HG02642 (cell line): Measurements from ENCODE around the gene SIL1.
"Not testable (repeated sequence)": the region's sequence is repeated elsewhere in the genome, so short reads cannot be mapped to it uniquely, and the experiment has no call there.

ENCODE experiments used
- ATAC-seq: cut with Tn5 transposase; IDR thresholded peaks from one replicate; pipeline ENCODE4 v1.9.1; 2021; ENCODE audit warnings: mild to moderate bottlenecking; ENCODE audit not compliant: unreplicated experiment, poor library complexity

SIL1 gene

DNA sequence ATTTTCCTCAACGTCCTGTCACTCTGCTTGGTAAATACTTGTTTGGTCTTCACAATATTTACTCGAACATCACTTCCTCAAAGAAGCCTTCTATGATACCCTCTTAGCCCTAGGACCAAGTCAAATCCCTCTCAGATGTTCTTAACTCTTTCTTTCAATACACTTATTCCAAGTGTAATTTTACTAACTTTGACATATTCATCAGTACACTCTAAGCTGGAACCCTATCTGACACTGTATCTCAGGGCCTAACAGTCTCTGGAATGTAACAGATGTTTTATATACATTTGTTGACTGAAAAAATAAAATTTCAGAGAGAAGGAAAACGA lies 19.6 kb downstream of the SIL1 start:
- no peak for ATAC-seq

DNA sequence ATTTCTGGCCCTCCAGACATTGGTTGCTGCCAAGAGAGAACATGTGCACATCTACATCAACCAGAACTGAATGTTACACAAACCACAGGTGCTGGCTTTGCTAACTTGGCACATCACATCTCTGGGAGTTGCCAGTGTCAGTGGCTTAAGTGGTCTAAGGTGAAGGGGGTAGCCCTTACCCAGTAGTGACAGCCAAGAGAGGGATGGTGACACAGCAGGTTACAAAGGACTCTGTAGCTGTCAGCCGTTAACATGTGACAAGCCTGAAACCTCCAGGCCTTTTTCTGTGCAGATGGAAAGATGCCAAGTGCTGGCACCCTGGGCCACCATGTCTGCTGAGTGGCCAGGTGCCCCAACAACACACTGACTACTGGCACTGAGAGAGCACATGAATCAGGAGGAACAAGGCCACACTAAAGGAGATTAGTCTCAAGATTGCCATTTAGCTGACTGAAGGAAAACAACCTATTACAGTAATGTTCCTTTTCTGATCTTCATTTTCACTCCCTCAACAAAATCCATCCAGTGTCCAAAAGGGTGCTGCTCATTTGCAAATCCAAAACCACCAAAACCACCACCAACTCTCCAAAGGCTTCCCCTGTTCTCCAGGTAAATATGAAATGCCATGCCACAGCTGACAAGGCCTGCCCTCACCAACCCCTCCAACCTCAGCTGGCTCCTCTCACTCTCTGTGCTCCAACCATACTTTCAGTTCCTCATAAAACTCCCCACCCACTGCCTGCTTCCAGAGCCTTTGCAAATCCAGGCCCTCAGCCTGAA lies 20.2 kb downstream of the SIL1 start:
- ATAC-seq, result no peak

DNA sequence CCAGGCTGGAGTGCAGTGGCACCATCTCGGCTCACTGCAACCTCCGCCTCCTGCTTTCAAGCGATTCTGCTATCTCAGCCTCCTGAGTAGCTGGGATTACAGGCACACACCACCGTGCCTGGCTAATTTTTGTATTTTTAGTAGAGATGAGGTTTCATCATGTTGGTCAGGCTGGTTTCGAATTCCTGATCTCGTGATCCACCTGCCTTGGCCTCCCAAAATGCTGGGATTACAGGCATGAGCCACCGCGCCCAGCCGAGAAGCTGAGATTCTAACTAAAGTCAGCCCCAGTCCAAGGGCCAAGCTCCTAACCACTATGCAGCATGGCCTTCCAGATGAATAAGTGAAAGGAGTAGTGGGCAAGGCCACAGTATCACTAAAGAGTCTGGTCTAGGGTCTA lies 20.9 kb downstream of the SIL1 start:
- ATAC-seq, result not testable (repeated sequence)

DNA sequence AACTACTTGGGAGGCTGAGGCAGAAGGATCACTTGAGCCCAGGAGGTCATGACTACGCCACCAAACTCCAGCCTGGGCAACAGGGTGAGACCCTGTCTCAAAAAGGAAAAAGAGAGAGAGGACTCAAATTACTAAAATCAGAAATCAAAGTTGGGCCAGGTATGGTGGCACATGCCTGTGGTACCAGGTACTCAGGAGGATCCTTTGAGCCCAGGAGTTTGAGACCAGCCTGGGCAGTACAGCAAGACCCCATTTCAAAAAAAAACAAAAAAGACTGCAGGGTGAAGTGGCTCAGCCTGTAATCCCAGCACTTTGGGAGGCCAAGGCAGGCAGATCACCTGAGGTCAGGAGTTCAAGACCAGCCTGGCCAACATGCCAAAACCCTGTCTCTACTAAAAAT lies 23.8 kb downstream of the SIL1 start:
- not testable (repeated sequence) for ATAC-seq

DNA sequence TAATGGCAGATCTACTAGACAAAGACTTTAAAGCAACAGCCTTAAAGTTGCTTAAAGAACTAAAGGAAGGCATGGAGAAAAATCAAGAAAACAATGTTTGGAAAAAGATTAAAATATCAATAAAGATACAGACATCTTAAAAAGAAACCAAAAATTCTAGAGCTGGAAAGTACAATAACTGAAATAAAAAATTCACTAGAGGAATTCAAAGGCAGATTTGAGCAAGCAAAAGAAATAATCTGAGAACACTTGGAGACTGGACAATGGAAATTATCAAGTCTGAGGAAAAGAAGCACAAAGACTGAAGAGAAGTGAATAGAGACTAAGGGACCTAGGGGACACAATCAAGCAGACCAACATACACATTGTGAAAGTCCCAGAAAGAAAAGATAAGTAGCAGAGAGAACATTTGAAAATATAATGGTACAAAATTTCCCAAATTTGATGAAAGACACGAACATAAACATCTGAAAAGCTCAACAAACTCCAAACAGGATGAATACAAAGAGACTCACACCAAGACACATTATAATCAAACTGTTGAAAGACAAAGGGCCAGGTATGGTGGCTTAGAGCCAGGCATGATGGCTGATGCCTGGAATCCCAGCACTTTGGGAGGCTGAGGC lies 26.3 kb downstream of the SIL1 start:
- no peak for ATAC-seq

DNA sequence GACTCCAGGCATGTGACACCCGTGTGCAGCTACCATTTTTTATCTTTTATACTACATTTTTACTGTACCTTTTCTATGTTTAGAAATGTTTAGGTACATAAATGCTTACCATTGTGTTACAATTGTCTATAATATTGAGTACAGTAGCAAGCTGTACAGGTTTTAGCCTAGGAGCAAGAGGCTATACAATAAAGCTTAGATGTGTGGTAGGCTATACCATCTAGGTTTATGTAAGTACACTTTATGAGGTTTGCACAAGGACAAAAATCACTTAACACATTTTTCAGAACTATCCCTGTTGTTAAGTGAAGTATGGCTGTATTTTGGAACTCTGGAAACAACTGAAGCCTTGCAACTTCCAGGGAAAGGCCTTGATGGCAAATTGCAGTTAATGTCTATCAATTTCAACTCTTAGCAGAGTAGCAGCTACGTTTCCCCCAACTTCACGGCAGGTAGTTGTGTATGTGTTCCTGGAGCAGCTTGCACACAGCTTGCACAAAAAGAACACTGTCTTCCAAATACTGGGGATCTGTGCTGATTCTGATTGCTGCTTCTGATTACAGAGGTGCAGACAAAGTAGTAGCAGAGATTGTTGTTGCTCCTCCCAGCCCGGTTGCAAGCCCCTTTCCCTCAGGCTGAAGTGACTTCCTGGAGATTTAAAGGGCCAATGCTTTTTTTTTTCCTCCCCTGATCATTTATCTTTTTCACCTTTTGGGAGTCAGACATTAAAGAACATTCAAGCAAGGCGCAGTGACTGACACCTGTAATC lies 30.0 kb downstream of the SIL1 start:
- no peak for ATAC-seq

DNA sequence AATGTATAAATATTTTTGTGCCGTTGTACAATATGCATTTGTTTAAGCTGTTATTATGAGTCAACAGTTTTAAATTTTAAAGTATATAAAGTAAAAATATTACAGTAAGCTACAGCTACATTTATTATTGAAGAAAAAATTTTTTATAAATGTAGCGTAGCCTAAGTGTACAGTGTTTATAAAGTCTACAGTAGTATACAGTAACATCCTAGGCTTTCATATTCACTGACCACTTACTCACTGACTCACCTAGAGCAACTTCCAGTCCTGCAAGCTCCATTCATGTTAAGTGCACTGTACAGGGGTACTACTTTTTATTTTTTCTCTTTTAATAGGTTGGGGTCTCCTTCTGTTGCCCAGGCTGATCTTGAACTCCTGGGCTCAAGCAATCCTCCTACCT lies 30.6 kb downstream of the SIL1 start:
- ATAC-seq, result no peak

DNA sequence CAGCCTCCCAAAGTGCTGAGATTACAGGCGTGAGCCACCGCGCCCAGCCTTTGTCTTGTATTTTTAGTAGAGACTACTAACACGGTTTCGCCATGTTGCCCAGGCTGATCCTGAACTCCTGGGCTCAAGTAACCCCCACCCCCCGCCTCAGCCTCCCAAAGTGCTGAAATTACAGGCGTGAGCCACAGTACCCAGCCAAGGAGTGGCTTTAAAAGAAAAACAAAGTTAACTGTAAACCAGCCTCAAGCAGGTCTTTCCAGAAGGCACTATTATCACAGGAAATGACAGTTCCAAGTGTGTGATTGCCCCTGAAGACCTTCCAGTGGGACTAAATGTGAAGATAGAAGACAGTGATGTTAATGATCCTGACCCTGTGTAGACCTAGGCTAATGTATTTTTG lies 31.1 kb downstream of the SIL1 start:
- ATAC-seq, result no peak

DNA sequence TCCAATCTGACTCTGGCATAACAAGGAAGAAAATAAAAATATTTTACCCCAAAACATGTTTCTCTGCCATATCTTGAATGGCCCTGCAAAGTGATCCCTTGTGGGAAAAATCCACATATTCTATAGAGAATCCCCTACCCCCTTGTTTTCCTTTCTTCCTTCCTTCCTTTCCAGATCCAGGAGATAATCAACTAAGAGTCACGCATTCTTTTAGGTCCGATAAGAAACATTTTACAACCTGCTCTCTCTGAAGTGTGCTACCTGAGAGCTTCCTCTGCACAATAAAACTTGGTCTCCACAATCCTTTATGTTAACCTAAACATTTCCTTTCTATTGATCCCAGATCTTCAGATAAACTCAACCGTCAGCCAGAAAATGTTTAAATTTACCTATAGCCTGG lies 33.3 kb downstream of the SIL1 start:
- not testable (repeated sequence) for ATAC-seq

DNA sequence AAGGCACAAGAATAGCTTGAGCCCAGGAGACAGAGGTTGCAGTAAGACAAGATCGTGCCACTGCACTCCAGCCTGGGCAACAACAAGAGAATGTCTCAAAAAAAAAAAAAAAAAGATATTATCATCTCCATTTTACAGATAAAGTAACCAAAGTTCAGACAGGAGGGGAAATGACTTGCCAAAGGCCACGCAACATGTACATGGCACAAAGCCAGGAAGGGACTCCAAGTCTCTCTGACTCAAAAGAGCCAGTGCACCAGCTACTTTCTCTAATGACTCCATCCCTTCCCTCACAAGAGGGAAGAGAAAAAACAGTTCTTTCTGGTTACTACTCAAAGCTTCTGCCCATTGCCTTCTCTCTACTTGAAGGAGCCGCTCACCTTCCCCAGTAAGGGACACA lies 34.1 kb downstream of the SIL1 start:
- ATAC-seq, result no peak

DNA sequence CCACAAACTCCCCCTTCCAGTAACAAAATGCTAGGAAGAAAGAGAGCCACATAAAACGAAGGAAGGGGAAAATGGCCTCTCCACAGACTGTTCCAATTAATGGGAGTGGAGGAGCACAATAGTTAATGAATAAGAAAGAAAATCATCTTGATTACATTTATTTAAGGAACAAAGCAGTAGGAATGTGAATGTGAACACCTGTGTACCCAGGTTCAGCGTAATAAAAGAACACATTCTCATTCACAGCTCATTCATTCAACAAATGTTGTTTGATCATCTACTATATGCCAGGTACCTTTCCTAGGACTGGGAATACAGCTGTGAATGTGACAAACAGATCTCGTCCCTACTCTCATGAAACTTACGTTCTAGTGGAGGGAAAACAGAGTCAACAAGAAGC lies 35.7 kb downstream of the SIL1 start:
- ATAC-seq, result no peak

DNA sequence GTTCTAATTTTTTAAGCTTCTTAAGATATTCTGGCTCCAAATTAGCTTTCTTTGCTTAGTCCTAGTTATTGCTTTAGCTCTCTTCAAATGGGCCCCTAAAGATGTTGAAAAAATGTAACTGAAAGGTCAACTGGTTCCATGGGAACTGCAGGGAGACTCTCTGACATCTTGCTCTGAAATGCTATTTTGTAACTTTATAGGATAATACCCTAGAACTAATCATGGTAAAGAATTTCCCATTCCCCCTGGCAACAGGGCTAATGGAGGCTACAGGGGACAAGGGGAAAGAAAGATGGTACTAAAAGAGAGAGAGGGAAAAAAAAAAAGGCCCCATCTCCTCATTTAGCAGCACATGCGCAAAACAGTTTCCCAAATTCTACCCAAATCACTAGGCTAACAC lies 39.4 kb downstream of the SIL1 start:
- ATAC-seq, result no peak

DNA sequence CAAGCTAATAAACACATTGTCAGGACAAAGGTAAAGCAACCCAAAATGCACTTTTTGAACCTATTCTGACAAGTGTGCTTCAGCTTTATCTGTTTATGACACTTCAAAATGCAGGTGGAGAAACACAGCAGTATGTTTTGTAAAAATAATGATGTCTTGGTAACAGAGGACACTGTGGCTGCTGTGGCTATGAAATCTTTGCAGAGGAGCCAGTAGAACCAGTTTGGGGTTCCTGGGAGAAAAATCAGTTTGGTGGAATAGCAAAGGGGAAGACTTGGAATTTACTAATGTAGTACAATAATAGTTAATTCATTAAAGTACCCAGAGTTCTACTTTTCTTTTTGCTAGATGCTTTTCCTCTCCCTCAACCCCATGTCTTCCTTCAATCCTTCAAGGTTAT lies 40.6 kb downstream of the SIL1 start:
- no peak for ATAC-seq

DNA sequence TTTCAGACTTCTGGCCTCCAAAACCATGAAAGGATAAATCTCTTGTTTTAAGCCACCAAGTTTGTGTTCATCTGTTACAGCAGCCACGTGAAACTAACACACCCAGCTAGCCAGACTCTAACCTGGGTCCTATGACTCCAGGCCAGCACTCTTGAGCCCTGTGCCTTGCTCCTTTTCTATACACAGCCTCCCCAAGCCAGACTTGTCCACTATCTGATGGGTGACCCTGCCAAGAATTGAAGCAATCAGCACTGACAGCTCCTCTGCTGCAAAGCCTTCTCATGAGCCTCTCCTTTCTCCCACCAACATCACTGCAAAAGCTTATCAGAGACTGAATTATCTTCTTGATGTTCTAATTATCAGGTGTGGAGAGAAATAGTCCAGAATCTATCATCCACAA lies 41.4 kb downstream of the SIL1 start:
- ATAC-seq, result no peak

DNA sequence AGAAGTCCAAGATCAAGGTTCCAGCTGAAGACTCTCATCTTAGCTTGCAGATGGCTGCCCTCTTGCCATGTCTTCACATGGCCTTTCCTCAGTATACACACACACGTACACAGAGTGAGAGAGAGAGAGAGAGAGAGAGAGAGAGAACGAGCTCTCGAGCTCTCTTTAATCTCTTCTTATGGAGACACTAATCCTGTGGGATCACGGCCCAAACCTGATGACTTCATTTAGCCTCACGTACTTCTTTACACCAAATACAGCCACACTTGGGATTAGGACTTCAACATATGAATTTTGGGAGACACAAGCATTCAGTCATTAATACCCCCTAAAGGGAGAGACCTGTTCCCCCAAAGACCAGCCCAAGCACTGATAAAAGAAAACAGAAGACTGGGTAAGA lies 42.8 kb downstream of the SIL1 start:
- no peak for ATAC-seq

DNA sequence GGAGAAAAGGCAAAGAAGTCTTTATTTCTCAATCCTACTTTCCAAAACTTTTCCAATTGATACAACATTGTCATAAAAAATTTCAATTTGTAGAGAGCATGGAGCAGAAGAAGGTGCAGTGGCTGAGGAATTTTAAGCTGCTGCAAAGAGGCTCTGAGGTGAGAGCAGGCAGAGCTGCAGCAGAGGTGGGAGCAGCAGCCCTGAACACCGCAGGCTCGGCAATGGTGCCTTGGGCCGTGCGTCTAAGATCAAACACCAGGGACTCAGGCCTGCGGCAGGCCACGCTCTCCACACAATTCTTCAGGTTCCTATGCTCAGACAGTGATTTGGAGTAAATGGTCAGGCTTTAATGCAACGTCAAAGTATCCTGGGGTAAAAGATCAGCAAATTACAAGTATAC lies 46.3 kb downstream of the SIL1 start:
- no peak for ATAC-seq

DNA sequence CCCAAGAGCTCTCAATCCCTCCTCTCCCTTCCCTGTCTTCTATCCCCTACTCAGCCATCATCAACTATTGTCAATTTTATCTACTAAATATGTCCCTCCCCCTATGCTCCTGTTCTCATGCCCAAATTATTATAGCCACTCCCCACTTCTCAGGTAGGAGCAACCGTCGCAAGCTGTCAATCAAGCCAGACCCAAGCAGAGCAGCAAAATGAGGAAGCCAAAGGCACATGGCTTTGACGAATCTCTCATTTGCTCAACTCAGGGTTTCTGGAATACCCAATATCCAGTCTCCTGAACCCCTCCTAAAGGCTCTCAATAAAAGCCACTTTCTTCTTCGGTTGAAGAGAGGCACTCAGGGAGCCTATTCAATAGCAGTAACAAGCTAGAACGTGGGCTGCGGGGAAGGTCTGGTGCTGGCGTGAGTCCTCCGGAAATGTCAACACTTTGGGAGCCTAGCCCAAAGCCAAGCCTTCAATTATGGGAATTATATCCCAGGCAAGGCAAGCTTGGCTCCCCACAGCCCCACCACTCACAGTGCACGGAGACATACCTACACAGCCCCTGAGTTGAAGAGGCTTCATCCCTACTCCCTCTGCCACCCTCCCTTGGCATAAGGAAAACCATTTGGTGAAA lies 47.7 kb downstream of the SIL1 start:
- ATAC-seq, result no peak

DNA sequence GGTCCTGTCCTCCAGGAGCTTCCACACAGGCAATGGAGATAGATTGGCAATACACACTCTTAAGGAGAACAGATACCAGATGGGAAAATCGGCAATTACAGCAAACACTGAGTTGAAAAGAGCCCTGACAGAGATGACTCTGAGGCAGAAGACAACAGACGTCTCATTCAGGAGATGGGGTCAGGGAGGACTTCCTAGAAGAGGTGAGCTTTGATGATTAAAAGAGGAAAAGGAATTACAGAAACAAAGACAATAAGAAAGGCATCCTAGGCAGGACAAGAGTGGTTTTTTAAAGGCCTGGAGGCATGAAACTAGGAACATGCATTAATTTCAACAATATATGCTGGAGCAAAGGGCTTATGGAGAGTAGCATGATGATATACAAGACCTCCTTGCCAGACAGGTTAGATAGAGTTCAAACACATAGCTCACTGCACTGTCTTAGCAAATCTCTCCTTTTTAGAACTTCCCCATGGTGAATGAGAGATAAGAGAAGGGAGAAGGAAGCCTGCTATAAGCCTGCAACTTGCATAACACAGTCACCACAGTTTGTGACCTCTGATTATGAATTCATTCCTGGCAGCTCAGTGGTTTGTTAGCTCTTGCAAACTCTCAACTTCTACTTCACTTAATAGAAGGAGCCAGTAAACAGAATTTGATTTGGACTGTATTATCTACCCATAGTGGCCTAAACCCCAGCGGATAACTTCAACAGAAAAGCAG lies 48.5 kb downstream of the SIL1 start:
- no peak for ATAC-seq

DNA sequence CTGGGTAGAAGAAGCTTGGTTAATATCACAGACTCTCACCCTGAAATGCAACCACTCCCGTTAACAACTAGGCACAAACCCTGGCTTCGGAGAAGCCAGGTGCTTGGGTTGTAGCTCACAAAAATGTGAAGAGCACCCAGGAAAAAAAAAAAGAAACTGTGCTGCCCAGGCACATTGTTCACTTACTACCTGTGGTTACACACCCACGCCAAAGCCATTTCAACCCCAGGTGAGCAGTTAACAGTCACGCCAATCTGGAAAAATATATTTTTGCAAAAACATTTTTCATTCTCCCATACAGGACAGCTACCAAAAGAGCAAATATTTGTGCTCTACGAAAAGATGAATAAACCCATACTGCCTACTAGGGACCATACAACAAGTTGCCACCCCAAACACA lies 49.2 kb downstream of the SIL1 start:
- no peak for ATAC-seq

DNA sequence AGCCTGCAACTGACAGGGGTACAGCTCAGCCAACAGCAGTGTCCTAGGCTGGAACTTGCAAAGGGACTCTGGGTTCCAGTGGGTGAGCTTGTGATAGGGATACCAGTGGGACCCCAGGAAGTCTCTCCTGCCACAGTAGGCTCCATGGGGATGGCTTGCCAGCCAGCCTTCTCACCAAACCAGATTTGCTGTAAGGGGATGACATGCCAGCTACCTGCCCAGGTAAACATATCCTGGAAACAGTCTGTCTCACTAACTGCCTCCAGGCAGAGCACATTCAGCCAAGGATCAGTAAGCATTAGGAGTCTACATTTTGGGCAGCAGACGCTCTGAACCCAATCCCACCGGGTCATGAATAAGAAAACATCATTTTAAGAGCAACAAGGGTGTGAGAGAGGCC lies 49.9 kb downstream of the SIL1 start:
- ATAC-seq, result no peak
